ENCODE results near the gene THADA. TPM values are rescaled to one million over a fixed set of nuclear protein-coding genes. Genes with fewer than 3 reads are reported as not detected.
A peak's percentile ranks its signal among the peaks of the same experiment; 100 is the strongest.

The THADA gene
- total and polyA plus RNA-seq, 2 donors (not counting 3 experiments of a cell fraction or from before 2014, with no cell fraction given): 22.6 to 25.3 TPM

GRCh38 chr2:43332653-43333052 lies 263.2 kb downstream of the THADA start:
- ChIA-PET CTCF (interaction anchor here (1.4 to 1.9 kb wide), 2 partner anchors 64 to 152 kb away, joined by 4 to 11 read pairs; no protein-coding TSS in a partner anchor), POLR2A (no interaction called here)
- Histone ChIP-seq H2AFZ (ENCODE audit: low read depth, low read length) (no peak overlapping the region), H3K27me3 (ENCODE audit: control insufficient read depth in 2 of 2, insufficient read depth in 2 of 2, low read length in 2 of 2) (no peaks in the 10 kb centered on the region), H3K36me3 (ENCODE audit: control insufficient read depth in 2 of 2, extremely low read depth in 1 of 2, insufficient read depth in 2 of 2, low read length in 2 of 2) (no peaks in the 10 kb centered on the region), H3K4me3 (replicated peaks in 1 of 3; ENCODE audit: insufficient read depth in 1 of 3, low read depth in 1 of 3, low read length in 3 of 3) (no peak overlapping the region), H3K9ac (replicated peaks; ENCODE audit: extremely low read depth, insufficient read depth, low read length) (no peak overlapping the region), H3K27ac (ENCODE audit: insufficient read depth, low read depth, low read length) (no peak overlapping the region), H4K20me1 (replicated peaks; ENCODE audit: control insufficient read depth, extremely low read depth, insufficient read depth, low read length) (no peaks in the 10 kb centered on the region), H3K4me2 (ENCODE audit: insufficient read depth, low read length) (peak overlapping the region; percentile 65), H3K79me2 (ENCODE audit: control insufficient read depth, insufficient read depth, low read length) (no peaks in the 10 kb centered on the region), H3K9me1 (replicated peaks; ENCODE audit: control insufficient read depth, extremely low read depth, insufficient read depth, low read length) (no peaks in the 10 kb centered on the region), H3K9me3 (replicated peaks; ENCODE audit: control insufficient read depth, insufficient read depth, low read length) (no peaks in the 10 kb centered on the region), H3K4me1 (ENCODE audit: control insufficient read depth, extremely low read depth, insufficient read depth, low read length) (peaks cover 22% of the 10 kb centered on the region)
- TF ChIP-seq POLR2AphosphoS5 (IDR thresholded peaks at IDR 0.05; ENCODE audit: insufficient read depth, low read depth, low read length) (no peak), JUN (IDR thresholded peaks at IDR 0.05; ENCODE audit: borderline replicate concordance, insufficient read depth, insufficient read length, low read depth) (no peak), POLR2A (IDR thresholded peaks at IDR 0.05; ENCODE audit: low read depth, low read length) (no peak), MAX (IDR thresholded peaks at IDR 0.05; ENCODE audit: insufficient read depth, insufficient read length) (no peak), MYC (IDR thresholded peaks at IDR 0.05; ENCODE audit: low read depth, low read length) (no peak), FOS (IDR thresholded peaks at IDR 0.05; ENCODE audit: borderline replicate concordance, insufficient read depth, low read length) (no peak), CTCF (IDR thresholded peaks at IDR 0.05; ENCODE audit: extremely low read depth in 1 of 2, insufficient read depth in 1 of 2, low read depth in 1 of 2, low read length in 2 of 2) (no peak), GATA2 (IDR thresholded peaks at IDR 0.05; ENCODE audit: insufficient read depth, insufficient read length, low read depth, low read length) (no peak), EZH2 (IDR thresholded peaks at IDR 0.05; ENCODE audit: borderline replicate concordance, low read depth, low read length, severe bottlenecking) (no peak)
- FAIRE-seq (no peak), DNase-seq (ENCODE audit: low read depth, low spot score) (no peak)
- dilution Hi-C loops (cut with MboI; ENCODE audit: extremely low pct_ligation_motif_present, low sequenced_read_pairs): no loop called here
- intact Hi-C loops (cut with micrococcal nuclease): no loop called here
- BruUV-seq (replicated peaks): no TSS peak

All from endothelial cell of umbilical vein (primary cell).